Epidermal melanocyte (primary cell): ENCODE data around the gene ACCSL.

Experiments
- DNase-seq: peaks from one replicate; pipeline ENCODE4 v3.0.0; 2011; ENCODE audit warnings: low spot score; ENCODE audit not compliant: insufficient read length

ACCSL gene

GRCh38 chr11:44018127-44018521 lies 29.7 kb upstream of the ACCSL start:
- DNase-seq: no peak

- DNase-seq: no peak
Observed at GRCh38 chr11:44018829-44019228, 29.0 kb upstream of the ACCSL start.

- no peak for DNase-seq
Observed at GRCh38 chr11:44024977-44025376, 22.8 kb upstream of the ACCSL start.

GRCh38 chr11:44025727-44026126 lies 22.1 kb upstream of the ACCSL start:
- DNase-seq: no peak

GRCh38 chr11:44028401-44028800 lies 19.4 kb upstream of the ACCSL start:
- no peak for DNase-seq

- DNase-seq: no peak
Observed at GRCh38 chr11:44028816-44029506, 18.8 kb upstream of the ACCSL start.

GRCh38 chr11:44029507-44029845 lies 18.3 kb upstream of the ACCSL start:
- no peak for DNase-seq

GRCh38 chr11:44029977-44030911 lies 17.5 kb upstream of the ACCSL start:
- no peak for DNase-seq

- DNase-seq: no peak
Observed at GRCh38 chr11:44030996-44031395, 16.8 kb upstream of the ACCSL start.

- no peak for DNase-seq
Observed at GRCh38 chr11:44031549-44031948, 16.2 kb upstream of the ACCSL start.

- DNase-seq: no peak
Observed at GRCh38 chr11:44032299-44033085, 15.3 kb upstream of the ACCSL start.

GRCh38 chr11:44033411-44033850 lies 14.3 kb upstream of the ACCSL start:
- no peak for DNase-seq

- DNase-seq: no peak
Observed at GRCh38 chr11:44033856-44034255, 13.9 kb upstream of the ACCSL start.

GRCh38 chr11:44034639-44035038 lies 13.1 kb upstream of the ACCSL start:
- DNase-seq: no peak

GRCh38 chr11:44036811-44037657 lies 10.7 kb upstream of the ACCSL start:
- peak; percentile 50 for DNase-seq

- no peak for DNase-seq
Observed at GRCh38 chr11:44037658-44037998, 10.2 kb upstream of the ACCSL start.

- no peak for DNase-seq
Observed at GRCh38 chr11:44043157-44043556, 4.6 kb upstream of the ACCSL start.

- no peak for DNase-seq
Observed at GRCh38 chr11:44046182-44046581, 1.6 kb upstream of the ACCSL start.

- DNase-seq: no peak
Observed at GRCh38 chr11:44047298-44047697, 483 bp upstream of the ACCSL start.

GRCh38 chr11:44049832-44050231 lies 2.1 kb downstream of the ACCSL start:
- DNase-seq: no peak

- DNase-seq: no peak
Observed at GRCh38 chr11:44051171-44051570, 3.4 kb downstream of the ACCSL start.
